ENCODE results near the gene SELENOW.
"Not testable (repeated sequence)": the region's sequence is repeated elsewhere in the genome, so short reads cannot be mapped to it uniquely, and the experiment has no call there.

The SELENOW gene

DNA sequence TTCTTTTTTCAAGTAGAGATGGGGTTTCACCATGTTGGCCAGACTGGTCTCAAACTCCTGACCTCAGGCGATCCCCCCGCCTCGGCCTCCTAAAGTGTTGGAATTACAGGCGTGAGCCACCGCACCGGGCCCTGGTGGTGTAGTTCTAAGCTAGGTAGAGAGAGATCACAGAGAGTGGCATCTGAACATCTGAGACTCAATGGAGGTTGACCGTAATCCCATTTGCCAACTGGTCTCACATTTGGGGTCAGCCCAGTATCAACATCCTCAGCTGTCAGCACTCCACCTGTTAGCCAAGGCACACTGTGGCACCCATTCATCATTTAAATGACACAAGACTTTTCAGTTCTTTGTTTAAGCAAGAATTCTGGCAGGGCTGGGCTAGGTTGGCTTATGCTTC is 8.1 kb downstream of the SELENOW start:
- no peak for DNase-seq

DNA sequence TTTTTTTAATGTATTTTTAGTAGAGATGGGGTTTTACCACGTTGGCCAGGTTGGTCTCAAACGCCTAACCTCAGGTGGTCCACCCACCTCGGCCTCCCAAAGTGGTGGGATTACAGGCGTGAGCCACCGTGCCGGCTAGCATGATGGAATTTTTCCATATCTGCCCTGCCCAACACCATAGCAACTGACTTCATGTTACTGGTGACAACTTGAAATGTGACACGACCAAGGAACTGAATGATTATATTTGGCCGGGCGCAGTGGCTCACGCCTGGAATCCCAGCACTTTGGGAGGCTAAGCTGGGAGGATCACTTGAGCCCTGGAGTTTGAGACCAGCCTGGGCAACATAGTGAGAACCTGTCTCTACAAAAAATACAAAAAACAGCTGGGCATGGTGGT is 8.8 kb downstream of the SELENOW start:
- not testable (repeated sequence) for DNase-seq

DNA sequence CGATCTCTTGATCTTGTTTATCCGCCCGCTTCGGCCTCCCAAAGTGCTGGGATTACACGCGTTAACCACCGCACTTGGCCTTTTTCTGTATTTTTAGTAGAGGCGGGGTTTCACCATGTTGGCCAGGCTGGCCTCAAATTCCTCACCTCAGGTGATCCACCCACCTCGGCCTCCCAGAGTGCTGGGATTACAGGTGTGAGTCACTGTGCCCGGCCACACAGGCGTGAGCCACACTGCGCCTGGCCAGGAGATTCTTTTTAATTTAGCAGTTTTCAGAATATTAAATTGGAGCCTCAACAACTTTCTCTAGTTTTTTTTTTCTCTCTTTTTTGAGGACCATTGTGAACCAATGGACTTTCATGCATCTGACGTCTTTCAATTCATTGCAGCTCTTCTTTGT is 11.3 kb downstream of the SELENOW start:
- not testable (repeated sequence) for DNase-seq

DNA sequence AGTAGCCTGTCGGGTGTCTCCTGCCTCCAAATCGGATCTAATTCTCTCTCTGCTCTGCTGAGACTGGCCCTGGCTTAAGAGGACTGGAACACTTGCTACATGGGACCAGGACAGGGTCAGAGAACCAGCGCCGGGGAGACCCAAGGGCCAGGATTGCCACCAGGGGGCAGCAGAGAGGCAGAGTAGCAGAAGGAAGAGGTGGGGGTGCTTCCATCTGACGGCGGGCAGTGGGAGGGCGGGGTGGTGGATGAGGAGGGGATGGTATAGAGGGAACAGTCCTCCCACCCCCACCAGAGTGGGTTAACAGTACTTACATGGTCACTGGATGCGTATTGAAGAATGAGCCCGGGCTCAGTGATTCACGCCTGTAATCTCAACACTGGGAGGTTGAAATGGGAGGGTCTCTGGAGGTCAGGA is 11.9 kb downstream of the SELENOW start:
- peak; percentile 85 for DNase-seq

DNA sequence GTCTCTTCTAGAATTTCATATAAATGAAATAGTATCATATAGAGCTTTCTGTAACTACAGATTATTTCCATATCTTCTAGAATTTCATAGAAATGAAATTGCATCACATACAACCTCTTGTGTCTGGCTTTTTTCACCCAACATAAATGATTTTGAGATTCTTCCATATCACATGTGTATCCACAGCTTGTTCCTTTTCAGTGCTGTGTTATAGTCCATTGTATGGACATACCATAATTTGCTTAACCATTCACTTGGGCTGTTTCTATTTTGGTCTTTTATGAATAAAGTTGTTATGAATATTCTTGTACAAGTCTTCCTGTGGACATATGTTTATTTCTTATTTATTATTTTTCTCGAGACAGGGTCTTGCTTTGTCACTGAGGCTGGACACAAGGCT is 14.1 kb downstream of the SELENOW start:
- no peak for DNase-seq

DNA sequence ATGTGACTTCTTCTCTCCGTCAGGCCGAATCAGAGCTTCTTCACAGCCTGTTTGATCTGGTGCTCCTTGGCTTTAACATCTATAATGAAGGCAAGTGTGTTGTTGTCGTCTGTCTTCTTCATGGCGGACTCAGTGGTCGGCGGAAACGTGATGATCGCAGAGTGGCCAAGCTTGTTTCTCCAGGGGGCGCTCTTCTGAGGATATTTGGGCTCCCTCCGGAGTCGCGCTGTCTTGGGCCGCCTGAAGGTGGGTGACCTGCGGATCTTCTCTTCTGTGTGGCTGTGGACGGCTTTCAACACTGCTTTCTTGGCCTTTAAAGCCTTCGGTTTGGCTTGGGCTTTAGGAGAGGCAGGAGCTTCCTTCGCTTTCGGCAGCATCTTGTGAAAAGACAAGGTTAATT is 16.0 kb downstream of the SELENOW start:
- DNase-seq = no peak

DNA sequence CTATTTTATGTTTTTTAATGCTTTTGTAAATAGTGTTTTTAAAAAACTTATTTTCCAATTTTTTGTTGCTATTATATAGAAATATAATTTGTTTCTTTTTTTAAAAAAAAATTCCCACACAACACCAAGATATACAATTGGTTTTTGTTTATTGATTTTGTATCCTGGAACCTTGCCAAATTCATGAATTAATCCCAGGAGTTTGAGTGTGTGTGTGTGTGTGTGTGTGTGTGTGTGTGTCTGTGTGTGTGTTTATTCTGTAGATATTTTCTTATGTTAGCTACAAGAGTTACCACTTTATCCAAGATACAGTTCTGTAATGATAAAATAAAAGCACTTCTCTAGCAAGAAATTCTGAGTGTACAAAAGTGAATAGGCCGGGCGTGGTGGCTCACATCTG is 18.3 kb downstream of the SELENOW start:
- no peak for DNase-seq

DNA sequence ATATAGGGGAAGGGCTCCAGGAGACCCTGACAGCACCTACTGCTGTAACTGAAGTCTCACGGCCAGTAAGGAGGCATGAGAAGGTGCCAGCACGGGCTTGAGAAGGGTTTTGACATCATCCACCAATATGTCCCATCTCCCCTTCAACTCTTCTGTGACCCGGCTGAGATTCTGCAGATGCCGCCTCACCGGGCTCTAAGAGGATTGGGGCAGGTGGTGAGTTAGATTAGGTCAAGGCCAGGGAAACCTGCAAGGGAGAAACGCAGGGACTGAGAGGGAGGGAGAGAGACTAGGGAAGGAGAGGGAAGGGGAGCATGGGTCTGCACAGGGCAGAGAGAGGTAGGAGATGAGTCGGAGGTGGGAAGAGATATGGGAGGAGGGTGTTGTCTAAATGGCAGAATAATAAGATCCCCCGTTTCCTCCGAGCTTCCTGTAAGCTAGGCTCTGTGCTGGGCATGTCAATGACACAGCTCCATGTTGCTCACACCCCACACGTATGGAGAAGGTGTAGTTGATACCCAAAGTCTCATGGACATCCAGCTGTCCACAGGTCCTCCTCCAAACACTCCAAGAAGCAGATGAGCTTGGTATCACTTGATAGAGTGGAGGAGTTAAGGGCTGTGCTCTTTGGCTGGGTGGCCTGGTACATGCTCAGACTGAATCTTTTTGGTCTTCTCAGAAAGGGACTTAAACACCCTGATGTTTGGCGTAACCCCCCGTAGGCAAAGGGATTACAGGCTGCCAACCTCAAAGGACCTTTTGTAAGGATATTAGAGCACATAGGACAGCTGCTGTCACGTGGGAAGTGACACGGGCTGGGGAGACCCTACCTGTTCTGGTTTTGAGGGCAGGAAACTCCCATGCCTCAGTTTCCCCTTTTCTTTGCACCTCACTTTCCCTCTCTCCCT is 19.7 kb downstream of the SELENOW start:
- DNase-seq = no peak

DNA sequence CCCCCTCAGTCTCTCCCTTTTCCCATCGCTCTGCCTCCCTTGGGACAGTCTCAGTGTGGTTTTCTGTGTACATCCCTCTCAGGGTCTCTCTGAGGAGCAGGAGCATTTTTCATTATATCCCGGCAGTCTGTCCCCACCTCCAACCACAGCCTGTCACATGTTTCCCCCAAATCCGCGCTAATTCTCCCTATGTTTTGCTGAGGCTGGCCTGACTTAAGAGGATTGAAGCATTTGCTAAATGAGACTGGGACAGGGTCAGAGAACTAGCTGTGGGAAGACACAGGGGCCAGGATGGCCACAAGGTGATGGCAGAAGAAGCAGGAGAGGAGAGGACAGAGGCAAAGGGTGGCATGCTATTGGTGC is 20.4 kb downstream of the SELENOW start:
- DNase-seq = no peak

DNA sequence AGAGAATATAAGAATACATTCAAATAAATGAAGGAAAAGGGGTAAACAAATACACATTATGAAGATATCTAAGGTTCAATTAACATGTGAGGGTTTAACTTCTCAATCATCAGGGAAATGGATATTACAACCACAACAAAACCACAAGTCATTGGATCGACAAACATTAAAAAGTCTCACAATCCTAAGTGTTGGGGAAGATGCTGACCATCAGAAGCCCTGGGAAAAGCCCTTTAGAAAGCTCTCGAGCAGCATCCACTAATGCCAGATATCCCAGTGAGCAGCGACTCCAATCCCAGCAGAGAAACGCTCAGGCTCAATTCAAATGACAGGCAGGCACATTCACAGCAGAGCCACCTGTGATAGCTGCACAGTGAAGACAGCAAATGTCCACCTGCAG is 22.8 kb downstream of the SELENOW start:
- no peak for DNase-seq

DNA sequence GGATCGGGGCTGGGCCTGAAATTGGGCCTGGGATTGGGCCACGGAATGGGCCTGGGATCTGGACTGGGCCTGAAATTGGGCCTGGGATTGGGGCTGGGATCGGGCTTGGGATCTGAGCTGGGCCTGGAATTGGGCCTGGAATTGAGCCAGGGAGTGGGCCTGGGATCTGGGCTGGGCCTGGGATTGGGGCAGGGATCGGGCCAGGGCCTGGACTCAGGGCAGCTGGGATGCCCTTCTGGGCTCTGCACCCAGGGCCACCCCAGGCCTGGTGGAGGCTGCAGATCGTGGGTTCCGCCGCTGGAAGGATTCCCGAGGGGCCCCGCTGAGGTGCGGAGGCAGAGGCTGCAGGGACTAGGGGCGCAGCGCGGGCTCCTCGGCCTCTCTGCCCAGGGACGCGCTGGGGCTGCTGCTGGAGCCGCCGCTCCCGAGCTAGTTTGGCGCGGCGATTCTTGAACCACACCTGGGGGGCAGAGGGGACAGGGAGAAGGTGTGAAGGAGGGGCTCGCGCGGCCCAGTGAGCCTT is 24.1 kb downstream of the SELENOW start:
- no peak for DNase-seq

DNA sequence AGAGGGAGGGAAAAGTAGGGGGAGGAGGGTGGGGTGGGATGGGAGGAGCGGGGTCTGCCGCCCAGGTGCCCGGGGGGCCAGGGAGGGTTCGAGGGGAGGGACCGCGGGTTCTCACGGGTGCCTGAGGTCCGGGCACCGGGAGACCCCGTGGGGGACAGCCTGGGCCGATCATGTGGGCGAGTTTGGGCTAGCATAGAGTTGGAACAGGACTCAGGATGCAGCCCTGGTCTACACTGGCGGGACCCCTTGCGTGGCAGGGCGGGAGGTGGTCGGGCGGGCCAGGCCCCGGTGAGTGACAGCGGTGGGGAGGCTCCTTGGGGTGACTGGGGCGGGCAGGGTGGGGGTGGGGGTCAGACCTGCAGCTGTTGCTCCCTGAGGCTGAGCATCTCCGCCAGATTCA is 24.6 kb downstream of the SELENOW start:
- not testable (repeated sequence) for DNase-seq

DNA sequence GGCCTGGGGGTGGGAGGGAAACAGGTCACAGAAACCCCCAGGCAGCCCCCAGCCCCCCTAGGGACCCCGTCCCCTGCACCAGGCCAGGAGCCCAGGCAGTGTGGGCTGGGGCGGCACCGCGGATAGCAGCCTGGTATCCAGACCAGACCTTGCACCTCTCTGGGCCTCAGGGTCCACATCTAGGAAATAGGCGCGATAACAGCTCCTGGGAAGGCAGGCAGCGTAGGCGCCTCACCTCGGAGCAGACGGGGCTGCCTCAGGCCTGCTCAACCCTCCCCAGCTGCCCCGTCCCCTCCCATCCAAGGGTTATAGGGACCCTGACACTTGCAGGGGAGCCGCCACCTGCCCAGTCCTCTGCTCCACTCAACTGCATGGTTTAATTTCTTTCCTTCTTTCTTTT is 25.2 kb downstream of the SELENOW start:
- not testable (repeated sequence) for DNase-seq

DNA sequence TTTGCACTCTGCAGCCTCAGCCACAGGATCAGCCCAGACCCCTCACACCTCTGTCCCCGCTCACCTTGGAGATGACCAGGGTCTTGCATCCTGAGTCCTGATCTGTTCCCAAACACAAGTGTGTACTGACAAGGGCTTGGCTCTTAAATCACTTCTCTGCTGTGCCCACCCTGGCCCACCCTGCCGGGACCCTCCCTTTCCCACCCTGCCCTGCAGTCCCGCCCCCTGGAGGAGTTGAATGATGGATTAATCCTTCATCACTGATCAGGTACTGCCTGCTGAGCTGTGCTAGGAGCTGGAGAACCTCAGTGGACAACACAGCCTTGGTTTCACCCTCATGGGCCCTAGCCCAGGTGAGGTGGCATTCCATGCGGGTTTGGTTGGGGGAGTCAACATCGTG is 25.9 kb downstream of the SELENOW start, which contains the start of gene TPRX1:
Gene TPRX1, minus strand, starts transcription at position 101 of the 400 bp plus-strand sequence. Its CDS starts 12 bp downstream, at position 89.
- not testable (repeated sequence) for DNase-seq

DNA sequence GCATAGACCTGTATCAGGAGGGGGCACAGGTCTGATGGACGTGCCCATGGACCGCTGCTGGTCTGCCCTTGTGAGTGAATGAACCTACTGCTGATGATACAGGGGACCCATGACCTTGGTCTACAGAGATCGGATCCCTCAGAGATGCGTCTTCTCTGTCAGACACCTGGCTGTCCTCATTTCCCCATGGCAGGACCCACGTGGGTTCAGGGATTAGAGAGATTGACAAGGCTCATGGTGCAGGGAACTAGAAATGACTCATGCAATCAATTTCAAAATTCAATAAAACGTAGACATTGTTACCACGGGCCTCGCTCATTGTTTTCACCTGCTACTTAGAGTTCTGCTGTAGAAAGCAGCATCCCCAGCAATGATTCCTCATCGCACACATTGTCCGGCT is 26.8 kb downstream of the SELENOW start:
- DNase-seq = no peak

DNA sequence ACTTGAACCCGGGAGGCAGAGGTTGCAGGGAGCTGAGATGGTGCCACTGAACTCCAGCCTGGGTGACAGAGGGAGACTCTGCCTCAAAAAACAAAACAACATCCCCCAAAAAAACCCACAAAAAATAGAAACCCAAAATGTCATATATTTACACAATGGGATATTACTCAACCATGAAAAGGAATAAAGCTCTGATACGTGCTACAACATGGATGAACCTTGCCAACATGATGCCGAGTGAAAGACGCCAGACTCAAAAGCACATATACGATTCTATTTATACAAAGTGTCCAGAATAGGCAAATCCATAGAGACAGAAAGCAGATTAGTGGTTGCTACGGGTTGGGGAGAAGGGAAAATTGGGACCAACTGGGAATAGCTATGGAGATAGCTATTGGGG is 27.9 kb downstream of the SELENOW start:
- DNase-seq = no peak

DNA sequence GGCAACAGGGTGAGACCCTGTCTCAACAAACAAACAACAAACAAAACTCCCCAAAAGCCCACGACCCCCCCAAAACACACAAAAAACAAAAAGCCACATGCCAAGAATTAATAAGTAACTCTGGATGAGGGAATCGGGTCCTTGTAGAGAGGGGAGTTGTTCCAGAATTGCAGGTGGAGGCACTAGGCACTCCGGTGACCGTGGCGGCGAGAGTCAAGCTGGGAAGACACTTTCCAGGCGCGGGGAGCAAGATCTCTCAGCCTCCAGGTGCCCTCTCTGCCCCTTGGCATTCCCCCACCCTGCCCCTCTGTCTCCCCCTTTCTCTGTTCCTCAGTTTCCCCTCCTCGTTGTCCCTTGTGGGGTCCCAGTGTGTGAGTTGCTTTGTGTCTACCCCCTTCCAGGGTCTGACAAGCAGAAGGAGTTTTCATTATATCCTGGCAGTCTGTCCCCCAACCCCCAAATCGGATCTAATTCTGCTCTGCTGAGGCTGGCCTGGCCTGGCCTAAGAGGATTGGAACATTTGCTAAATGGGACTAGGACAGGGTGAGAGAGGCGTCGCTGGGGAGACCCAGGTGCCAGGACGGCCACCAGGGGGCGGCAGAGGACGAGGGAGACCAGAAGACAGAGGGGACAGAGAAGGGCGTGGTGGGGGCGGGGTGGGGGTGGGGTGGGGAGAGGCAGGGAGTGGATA is 34.9 kb downstream of the SELENOW start:
- peak; percentile 75 for DNase-seq

DNA sequence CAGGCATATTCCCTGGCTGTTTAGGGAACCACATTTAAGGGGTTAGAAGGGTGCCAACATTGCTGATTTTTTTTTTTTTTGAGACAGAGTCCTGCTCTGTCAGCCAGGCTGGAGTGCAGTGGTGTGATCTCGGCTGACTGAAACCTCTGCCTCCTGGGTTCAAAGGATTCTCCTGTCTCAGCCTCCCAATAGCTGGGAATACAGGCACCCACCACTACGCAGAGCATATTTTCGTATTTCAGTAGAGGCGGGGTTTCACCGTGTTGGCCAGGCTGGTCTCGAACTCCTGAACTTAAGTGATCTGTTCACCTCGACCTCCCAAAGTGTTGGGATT is 35.5 kb downstream of the SELENOW start:
- no peak for DNase-seq

DNA sequence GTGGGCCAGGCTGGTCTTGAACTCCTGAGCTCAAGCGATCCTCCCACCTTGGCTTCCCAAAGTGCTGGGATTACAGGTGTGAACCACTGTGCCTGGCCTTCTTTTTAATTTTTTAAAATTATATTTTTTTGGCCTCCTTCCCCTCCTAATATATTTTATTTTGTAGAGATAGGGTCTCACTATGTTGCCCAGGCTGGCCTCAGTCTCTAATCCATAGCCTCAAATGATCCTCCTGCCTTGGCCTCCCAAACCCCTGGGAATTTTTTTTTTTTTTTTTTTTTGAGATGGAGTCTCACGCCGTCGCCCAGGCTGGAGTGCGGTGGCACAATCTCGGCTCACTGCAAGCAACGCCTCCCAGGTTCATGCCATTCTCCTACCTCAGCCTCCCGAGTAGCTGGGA is 37.8 kb downstream of the SELENOW start:
- not testable (repeated sequence) for DNase-seq

DNA sequence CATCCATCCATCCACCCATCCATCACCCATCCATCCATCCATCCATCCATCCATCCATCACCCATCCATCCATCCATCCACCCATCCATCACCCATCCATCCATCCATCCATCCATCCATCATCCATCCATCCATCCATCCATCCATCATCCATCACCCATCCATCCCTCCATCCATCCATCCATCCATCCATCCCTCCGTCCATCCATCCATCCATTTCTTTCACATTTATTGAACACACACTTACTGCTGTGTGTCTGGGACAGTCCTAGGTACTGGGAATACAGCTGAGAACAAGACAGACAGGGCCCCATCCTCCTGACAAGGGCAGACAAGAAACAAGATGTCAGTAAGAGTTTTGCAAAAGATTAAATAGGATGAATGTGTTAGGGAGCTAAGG is 39.7 kb downstream of the SELENOW start:
- DNase-seq = not testable (repeated sequence)

DNA sequence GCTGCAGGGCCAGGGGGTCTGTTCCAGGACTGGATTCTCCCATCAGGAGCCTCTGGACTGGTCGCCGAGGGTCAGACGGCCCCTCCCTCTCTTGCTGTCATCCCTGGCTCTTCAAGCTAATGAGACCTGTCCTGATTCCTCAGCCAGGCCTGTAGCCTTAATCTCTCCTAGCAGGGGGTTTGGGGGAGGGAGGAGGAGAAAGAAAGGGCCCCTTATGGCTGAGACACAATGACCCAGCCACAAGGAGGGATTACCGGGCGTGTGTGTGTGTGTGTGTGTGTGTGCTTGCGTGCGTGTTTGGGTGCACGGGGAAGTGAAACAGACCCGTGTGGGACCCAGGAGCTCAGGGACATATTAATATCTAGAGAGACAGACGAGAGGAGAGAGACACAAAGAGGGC is 41.4 kb downstream of the SELENOW start:
- no peak for DNase-seq

DNA sequence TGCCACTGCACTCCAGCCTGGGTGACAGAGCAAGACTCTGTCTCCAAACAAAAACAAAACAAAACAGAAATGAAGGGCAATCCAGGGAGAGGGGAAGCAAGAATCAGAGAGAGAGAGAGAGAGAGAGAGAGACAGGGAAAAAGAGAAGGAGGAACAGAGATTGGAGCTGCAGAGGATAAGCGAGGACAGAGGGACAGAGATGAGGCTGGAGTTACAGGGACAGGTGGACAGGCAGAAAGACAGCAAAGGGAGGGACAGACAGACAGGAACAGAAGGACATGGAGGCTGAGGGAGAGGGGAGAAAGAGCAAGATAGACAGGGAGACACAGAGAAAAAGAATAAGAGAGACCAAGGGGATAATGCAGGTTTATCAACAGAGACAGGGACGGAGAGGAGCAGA is 41.9 kb downstream of the SELENOW start:
- no peak for DNase-seq

DNA sequence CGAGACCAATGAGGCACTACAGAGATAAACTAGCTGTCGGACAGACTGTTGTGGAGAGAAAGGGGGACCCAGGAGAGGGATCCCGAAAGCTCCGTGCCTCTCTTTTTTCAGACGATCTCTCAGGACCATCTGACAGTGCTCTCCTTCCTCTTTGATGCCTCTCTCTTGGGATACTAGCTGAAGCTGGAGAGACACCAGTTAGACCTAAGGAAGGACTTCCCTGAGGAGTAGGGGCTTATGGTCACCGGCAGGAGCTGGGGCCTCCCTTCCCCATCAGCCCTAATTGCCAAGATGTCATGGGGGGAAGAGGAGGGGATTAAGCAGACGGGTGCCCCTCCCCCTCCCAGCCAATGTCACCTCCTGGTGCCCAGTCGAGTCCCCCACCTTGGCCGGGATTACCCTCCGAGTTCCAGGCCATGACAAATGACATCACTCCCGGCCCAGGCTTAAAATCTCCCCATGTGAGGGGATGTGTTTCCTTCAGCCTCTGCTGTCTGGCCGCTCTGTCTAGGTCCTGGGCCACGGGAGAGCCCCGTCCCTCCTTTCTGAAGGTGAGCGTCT is 43.0 kb downstream of the SELENOW start, which contains the start of gene CRX:
Gene CRX, plus strand, starts transcription at position 478 of the 561 bp plus-strand sequence. CDS start 12,507 bp downstream, outside the sequence.
- DNase-seq = no peak

DNA sequence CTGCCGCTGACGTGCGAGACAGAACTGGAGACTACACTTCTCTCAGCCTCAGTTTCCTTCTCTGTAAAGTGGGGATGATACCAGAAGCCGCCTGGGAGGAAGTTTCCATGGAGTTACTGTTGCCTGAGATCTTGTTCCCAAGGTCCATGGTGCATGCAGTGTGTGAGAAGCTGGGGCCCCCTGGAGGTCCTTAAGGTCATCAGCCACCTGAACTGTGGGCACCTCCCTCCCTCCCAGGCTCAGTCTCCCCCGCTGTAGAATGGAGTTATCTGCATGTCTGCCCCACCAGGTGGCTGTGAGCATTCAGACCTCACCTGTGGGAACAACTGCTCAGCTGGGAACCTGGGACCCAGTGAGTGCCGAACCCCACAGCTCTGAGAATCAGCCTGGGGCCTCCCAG is 45.9 kb downstream of the SELENOW start:
- no peak for DNase-seq

Measured in activated naive CD4-positive, alpha-beta T cell treated with Interleukin-2 at 50 U/mL for 16 hours (primary cell).